HuH-7 (cell line): ENCODE results near the gene RFX1.
"Not testable (repeated sequence)": the region's sequence is repeated elsewhere in the genome, so short reads cannot be mapped to it uniquely, and the experiment has no call there.

Experiments
- DNase-seq: peaks from one replicate; pipeline ENCODE4 v3.0.0; 2011; ENCODE audit warnings: low spot score

Gene RFX1

GRCh38 chr19:14026652-14027192 lies 20.6 kb upstream of the RFX1 start:
- DNase-seq: not testable (repeated sequence)

- peak; percentile 80 for DNase-seq
Measured at GRCh38 chr19:14023404-14024235, 17.5 kb upstream of the RFX1 start.

DNA sequence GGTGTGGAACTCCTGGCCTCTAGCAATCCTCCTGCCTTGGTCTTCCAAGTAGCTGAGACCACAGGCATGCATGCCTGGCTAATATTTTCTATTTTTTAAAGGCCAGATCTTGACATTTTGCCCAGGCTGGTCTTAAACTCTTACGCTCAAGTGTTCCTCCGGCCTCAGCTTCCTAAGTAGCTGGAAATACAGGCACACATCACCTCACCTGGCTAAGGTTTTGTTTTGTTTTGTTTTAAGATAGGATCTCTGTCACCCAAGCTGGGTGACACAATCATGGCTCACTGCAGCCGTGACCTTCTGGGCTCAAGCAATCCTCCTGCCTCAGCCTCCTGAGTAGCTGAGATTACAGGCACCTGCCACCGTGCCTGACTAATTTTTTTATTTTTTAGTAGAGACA lies 16.3 kb upstream of the RFX1 start:
- DNase-seq: no peak

- no peak for DNase-seq
Measured at GRCh38 chr19:14021474-14021873, 15.4 kb upstream of the RFX1 start.

GRCh38 chr19:14019739-14020138 lies 13.6 kb upstream of the RFX1 start:
- not testable (repeated sequence) for DNase-seq

GRCh38 chr19:14019100-14019499 lies 13.0 kb upstream of the RFX1 start:
- no peak for DNase-seq

DNA sequence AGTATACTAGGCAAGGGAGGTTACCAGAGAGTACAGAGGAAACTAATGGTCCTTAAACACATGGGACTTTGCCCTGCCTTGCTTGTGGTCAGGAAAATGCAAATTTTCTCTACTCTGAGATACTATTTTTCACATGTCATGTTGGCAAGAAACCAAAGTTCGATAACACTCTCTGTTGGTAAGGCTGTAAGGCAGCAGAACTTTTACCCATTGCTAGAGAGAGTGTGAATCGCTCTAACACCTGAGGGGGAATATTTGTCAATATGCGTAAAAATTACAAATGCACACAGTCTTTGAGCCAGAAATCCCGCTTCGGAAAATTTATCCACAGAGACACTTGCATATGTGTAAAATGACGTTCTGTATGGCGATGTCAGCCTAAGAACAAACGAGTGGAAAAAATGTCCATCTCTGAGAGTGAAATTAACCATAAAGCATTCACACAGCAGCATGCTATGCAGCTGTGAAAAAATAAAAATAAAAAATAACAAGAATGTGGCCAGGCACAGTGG lies 9.5 kb upstream of the RFX1 start:
- DNase-seq: no peak

- DNase-seq: no peak
Measured at GRCh38 chr19:14012378-14012915, 6.3 kb upstream of the RFX1 start.

DNA sequence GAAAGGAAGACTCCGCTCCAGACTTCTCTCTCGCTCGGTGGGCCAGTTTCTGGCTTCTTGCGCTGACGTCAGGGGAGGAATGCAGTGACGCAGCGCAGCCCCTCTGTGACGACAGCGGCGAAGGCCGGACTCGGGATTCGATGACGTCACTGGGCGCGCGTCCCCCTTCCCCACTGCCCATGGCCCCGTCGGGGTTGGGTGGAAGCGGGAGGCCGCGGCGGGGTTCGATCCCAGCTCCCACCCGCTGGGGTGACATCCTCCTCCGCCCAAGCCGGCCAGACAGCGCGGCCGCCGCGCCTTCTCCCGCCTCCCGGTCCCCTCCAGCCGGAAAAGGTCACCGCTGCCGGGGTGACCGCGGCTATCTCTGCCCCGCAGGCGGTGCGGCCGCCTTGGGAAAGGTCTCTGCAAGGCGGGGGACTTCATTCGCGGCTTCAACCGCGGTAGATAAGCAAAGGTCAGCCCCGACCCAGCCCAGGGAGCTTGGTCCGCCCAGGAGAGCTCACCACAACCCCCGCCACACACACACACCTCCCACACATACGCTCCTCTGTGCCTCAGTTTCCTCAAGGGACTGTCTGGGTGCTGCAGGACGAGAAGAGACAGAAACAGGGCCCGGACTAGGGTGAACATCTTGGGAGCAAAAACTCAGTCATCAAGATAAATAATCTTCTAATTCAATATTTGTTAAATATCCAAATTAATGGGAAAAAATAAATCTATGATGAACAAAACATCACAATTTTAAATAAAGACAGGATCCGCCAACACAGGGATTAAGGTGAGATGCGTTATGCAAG lies 844 bp upstream of the RFX1 start:
- peak; percentile 64 for DNase-seq

DNA sequence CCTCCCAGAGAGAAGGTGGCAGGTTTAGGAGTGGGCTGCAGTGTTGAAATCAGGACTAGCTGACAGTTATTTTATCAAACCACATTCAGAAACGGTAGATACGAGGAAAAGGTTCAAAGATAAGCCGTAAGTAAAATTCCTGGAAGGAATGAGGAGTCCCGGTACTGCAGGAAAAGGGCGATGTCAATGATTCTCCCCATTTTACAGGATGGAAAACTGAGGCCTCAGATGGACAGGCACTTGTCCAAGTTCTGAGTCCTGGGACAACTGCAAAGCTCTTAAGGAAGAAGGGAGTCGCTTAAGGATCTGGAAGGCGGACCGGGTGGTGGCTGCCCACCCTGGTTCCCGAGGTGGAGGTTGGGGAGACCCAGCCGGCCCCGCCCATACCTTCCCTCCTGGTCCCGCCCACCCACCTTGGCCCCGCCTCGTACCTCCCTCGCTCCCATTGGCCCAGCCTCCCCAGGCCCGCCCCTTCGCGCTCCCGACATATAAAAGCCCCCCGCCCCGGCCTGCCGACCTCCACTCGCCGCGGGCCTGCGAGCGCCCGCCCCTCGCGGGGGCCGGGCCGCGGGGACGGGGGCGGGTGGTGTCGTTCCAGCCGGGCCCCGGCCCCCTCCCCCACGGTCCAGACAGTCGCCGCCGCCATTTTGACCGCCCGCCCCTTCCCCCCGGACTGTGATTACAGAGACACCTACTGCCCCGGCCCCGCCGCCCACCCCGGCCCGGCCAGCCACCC lies 603 bp downstream of the RFX1 start:
- peak; percentile 74 for DNase-seq

DNA sequence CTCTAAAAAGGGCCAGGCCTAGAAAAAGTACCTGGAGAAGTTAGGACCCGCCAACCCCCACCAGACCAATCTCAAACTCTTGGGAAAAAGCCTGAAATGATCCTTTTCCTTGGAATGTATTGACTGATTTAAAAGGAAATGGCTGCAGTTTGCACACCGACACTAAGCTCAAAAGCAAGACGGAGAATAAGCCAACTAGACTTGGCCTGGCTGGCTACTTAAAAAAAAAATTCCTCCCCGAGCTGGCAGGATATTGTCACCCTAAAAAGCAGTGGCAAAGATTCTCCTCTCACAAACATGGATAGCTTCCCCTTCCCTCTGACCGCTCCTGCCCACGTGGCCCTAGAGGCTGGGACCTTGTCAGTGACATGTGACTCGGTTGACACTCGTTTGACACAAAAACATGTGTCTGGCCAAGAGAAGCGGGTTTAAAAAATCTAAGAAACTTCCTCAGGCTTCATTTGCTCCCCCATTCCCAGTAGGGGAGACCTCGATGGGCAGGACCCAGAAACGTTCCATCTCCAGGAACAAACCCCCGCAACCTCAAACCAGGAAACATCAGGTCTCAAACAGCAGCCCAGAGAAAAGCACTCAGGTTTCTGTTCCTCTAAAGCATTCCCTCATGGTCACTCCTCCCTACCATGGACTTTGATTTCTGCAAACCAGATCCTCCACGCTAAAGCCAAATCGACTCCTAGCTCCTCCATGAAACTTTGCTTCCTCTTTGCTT lies 1.3 kb downstream of the RFX1 start:
- DNase-seq: no peak

GRCh38 chr19:14003251-14004055 lies 2.7 kb downstream of the RFX1 start:
- no peak for DNase-seq

DNA sequence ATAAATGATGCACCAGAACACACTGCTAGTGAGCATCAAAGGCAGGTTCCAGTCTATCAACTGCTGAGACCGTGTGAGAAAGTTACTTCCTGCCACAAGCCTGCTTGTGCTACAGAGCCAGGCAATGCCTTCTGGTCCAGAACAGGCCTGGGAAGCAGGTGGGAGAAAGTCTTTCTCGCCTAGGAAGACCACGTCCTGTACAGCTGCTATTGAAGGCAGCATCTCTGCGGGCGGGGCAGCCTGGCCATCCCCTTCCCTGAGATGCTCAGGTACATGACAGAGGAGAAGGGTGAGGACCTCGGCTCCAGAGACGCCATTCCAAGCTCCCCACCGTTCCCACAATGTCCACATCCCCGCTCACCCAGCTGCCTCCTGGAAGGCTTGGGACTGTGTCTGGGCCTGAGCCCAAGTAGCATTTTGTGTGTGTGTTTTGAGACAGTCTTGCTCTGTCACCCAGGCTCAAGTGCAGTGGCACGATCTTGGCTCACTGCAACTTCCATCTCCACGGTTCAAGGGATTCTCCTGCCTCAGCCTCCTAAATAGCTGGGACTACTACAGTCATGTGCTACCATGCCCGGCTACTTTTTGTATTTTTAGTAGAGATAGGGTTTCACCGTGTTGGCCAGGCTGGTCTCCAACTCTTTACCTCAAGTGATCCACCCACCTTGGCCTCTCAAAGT lies 3.4 kb downstream of the RFX1 start:
- DNase-seq: no peak

GRCh38 chr19:14000691-14001375 lies 5.3 kb downstream of the RFX1 start:
- DNase-seq: no peak

- DNase-seq: no peak
Measured at GRCh38 chr19:13999085-13999484, 7.0 kb downstream of the RFX1 start.

GRCh38 chr19:13998426-13998825 lies 7.7 kb downstream of the RFX1 start:
- no peak for DNase-seq

DNA sequence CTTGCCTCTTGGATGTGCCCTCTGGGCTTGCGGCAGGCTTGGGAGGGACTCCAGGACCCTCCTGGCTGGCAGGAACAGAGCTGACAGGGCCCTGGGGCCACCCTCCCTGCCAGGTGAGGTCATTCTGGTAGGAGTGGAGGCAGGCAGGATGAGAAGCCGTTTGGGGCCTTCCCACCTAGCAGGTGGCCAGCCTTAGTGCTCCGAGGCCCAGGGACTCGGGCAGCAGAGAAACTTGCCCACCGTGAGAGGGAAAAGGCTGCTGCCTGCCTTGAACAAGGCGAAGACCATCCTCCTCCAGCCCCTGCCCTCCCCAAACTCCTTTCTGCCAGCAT lies 8.5 kb downstream of the RFX1 start:
- no peak for DNase-seq

DNA sequence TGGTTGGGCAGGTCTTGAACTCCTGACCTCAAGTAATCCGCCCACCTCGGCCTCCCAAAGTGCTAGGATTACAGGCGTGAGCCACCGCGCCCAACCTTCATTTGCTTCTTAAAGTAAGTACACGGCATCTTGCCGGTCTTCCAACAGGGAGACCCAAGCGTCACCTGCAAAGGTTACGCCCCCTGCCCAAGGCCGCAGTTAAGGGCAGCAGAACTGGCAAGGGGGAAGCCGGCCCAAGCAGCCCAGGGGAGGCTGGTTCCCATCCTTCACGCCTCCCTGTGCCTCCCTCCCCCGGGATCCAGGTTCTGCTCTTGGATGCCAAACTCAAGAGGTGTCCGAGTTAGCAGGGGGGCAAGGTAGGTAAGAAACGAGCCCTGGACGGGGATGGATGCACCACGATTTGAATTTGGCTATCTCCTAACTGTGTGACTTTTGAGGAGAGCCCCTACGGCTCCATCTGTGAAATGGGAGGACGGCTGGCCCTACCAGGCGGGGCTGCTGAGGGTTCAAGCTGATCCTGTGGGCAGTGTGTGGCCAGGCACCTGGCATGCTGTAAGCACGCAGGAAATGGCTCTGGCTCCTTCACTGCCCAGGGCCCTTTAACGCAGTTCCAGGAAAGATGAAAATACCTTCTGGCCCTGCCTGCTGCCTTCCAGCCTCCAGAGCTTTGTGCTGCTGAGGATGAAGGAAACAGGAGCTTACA lies 9.0 kb downstream of the RFX1 start:
- no peak for DNase-seq
